Measurements from ENCODE around the gene ITGA4.

DNA sequence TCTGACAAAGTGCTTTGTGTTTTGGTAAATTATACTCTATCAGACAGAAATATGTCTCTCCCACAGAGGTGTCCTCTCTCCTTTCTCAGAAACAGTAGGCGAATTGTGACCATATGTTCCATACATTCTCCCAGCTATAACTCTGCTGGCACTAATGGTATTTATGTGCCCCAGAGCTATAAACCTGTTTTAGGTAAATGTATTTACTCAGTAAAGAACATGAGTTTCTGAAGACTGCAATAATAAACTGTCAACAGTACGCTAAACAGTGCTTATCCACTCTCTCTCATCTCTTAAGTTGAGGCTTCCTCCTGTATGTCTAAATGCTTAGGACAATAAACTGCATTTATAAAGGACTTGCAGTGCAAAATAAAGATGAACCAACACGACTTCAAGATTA lies 58.5 kb downstream of the ITGA4 start:
- no peak for TF ChIP-seq POLR2A (IDR thresholded peaks at IDR 0.05)
- TF ChIP-seq, protein P1, sequence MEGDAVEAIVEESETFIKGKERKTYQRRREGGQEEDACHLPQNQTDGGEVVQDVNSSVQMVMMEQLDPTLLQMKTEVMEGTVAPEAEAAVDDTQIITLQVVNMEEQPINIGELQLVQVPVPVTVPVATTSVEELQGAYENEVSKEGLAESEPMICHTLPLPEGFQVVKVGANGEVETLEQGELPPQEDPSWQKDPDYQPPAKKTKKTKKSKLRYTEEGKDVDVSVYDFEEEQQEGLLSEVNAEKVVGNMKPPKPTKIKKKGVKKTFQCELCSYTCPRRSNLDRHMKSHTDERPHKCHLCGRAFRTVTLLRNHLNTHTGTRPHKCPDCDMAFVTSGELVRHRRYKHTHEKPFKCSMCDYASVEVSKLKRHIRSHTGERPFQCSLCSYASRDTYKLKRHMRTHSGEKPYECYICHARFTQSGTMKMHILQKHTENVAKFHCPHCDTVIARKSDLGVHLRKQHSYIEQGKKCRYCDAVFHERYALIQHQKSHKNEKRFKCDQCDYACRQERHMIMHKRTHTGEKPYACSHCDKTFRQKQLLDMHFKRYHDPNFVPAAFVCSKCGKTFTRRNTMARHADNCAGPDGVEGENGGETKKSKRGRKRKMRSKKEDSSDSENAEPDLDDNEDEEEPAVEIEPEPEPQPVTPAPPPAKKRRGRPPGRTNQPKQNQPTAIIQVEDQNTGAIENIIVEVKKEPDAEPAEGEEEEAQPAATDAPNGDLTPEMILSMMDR (IDR thresholded peaks at IDR 0.05) = no peak

Data from uterus (tissue), 2 donors.